NCI-H446 treated with DMSO at 0.1 percent for 48 hours (cell line): ENCODE measurements around the gene CHST11.
A peak's percentile ranks its signal among the peaks of the same experiment; 100 is the strongest.

ENCODE experiments used
- DNase-seq: peaks from one replicate; lab custom pipeline; 2025; lab: John Stamatoyannopoulos, UW

The CHST11 gene

DNA sequence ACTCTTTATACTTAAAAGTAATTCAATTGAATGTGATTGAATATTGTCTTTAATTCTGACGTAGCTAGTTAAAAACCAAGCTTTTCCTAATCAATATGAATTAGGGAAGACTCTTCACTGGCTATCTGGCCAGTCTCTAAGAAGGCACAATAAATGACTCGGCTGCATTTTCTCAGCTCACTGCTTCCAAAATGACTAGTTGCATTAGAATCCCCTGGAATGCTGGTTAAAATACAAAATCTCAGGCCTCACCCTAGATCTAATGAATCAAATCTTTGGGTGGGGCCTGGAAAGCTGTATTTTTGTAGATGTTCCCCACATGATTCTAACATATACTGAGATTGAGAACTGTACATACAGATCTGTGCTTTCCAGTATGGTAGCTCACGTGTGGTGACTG is 242.1 kb downstream of the CHST11 start:
- no peak for DNase-seq

DNA sequence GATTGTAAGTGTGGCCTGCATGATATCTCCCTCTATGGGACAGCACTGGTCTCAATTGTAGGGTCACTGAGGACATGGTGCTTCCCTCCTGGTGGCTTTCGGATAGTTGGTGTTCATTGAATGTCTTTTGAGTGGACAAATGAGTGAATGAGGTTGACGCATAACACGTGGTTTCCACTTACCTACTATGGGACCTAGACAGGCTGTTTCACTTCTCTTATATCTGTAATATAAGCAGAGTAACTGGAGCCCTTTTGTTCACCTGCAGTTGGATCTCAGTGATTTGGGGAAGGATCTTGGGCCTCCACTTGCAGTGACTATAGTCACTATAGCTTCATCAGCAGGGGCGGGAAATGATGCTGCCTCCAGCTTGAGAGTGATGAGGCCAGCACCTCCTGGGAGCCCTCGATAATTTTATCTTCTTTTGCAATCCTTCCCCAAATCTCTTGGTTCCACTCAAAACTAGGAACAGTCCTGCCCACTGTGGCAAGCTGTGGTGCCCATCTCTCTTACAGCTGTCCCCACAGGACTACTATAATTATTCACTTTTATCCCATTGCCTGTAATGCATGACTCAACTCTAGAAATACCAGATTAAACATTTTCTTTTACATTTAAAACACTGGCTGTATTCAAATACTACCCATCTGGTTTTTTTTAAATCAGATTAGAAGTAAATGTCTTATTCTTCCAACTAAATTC is 242.9 kb downstream of the CHST11 start:
- no peak for DNase-seq

DNA sequence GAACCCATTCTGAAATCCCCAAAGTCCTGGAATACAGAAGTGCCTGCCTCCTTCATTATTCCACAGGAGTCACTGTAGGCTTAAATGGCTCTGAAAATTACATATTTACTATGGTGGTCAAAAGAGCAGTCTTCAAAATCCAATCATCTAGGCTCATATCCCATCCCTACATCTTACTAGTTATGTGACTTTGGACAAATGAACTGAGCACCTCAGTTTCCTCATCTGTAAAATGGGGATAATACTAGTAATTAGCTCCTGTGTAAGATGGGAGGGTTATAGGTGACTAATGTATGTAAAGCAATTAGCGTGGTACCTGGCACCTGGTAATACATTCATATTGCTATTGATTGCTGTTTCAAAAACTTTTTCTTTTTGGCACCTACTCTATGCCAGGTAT is 243.6 kb downstream of the CHST11 start:
- DNase-seq: no peak

DNA sequence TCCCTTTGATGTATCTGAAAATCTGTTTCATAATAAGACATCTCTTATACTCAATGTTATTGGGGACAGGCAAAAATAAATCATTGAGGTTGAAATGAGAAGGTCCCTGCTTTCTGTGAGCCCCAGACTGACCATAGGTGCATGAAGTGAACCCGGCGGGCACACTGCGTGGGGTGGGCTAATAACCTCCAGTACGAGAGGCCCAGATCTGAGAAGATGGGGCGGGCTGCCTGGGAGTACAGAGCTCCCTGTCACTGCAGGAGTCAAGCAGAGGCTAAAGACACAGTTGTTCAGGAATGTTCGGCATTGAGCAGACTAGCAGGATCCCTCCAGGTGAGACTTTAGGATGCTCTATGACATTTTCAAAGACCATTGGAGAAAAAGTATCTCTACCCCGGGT is 244.6 kb downstream of the CHST11 start:
- no peak for DNase-seq

DNA sequence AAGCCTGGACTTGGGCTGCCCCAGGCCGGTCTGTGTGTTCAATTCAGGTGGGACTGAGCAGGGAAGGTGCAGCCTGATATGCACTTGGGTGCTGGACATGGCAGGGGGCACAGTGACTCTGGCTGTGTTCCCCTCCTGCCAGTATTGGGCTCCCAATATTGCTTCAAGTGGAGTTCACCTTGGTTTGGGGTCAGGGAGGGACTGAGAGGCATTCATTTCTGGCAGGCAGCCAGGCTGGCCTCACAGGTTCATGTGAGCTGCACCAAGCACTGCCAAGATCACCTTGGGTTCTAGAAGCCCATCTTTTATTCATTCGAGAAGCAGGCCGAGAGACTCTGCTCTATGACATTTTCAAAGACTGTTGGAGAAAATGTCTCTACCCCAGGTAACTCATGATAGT is 245.0 kb downstream of the CHST11 start:
- no peak for DNase-seq

DNA sequence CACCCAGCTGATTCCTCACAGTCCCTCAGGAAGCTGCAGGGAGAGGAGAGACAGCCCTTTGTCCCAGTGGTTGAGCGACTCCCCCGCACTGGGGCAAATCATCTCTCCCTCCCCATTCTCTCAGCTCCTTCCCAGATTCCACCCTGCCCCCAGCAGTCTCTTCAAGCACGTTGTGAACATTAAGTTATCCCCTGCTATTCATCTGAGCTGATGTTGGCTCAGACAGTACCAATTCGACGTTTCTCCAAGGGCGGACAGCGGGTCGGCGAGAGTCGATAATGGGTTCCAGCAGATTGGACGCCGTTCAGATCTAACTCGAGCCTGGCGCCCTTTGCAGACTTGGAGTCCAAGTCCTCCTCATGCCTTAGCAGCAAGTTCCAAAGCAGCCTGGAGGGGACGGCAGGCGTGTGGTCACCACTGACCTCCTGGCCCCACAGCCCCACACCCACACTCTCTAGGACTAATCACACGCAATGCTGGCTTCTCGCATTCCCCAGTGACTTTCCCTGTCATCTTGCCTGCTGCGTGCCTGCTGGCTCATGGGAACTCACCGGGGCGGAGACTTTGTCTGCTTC is 245.9 kb downstream of the CHST11 start:
- no peak for DNase-seq

DNA sequence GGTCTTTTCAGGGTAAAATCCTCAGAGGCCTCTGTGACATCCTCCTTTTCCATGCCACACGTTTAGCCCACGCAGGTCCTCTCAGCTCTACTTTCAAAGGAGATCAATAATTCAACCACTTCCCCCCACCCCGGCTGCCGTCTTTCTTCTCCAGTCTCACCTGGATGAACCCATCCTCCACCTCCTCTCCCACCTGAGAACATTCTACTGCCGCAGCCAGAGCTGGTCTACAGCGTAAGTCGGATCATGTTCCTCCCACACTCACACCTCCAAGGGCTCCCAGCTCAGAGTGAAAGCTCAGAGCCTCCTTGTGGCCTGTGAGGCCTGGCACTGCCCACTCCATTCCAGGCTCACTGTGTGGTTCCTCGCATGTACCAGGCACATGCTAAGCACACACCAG is 246.6 kb downstream of the CHST11 start:
- no peak for DNase-seq

DNA sequence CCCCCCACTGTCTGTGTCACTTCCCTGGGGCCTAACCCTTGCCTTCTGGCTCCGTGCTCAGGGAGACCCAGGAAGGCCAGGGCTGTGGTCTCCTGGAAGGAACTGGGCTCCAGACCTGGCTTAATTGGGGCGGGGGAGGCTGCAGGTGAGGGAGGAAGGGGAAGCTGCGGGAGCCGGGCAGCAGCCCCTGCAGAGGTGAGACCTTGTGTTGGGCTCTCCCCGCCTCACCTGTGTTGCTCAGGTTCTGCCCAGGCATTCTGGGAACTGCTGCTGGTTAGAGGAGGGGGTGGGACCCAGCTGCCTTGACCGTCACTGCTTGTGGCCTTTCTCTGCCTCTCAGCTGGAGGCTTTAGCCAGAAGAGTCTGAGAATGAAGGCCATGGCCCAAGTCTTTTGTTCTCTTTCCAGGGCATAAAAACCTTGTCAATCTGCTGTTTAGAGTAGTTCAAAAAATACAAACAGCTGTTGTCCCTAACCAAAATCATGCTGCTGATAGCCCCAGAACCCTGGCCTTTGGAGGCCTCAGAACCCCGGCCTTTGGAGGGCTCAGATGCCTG is 247.6 kb downstream of the CHST11 start:
- DNase-seq: no peak

DNA sequence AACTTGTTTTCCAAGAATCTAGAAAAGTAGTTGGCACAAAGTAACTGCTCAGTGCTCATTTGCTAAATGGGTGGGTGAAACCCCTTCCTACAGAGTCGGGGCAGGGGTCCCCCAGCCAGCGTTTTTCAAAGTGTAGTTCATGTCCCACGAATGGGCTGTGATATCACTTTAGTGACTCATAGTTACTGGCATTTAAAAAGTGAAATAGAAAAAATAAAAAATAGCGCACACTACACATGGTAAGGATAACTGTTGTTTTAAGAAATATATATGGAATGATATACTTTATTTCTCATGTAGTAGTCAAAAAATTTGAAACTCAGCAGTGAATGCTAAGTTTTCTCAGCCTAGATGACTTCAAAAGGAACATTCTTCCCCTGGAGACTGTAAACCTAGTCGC is 250.4 kb downstream of the CHST11 start:
- no peak for DNase-seq

DNA sequence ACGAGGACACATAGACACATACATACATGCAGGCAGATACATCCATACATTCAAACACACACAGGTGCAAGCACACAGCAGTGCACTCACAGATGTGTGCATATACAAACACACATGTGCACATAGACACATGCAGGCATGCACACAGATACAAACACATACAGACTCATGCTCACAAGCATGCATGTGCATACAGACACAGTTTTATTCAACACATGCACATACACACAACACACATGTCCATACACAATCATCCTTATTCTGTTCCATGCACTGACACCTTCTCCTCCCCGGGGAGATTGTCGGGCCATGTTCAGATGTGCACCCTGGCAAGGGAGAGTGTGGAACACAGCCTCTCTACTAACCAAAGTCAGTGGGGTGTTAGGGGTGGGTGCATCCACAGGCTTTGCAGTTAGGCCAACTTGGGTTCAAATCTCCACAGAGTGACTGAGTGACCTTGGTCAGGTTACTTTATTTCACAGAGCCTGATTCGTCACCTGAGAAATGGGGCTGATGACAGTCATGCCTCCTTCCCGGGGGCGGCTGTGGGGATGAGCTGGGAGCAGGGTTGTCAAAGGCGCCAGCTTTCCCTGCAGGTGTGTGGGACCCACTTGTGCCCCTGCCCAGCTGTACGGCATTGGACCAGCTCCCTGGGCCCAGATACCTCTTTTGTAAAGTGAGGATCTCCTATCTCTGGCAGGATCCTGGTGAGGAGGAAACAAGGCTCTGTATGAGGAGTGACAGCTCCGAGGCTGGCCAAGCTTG is 251.2 kb downstream of the CHST11 start:
- no peak for DNase-seq

DNA sequence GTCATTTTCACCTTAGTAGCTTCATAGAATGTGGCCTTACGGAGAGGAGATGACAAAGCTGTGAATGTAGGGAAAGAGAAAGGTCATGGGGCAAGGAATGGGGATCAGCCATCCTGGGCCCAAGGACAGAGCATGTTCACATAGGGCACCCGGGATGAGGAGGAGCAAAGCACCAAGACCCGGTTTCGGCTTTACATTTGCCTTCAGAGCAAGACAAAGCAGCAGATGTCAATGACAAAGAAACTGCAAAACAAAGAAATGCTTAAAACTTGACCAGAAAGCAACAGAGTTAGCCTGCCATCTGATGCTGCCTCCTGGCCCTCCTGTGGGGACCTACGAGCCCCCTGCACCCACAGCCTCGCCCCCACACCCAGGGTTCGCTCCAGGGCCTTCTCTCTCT is 252.1 kb downstream of the CHST11 start:
- no peak for DNase-seq

DNA sequence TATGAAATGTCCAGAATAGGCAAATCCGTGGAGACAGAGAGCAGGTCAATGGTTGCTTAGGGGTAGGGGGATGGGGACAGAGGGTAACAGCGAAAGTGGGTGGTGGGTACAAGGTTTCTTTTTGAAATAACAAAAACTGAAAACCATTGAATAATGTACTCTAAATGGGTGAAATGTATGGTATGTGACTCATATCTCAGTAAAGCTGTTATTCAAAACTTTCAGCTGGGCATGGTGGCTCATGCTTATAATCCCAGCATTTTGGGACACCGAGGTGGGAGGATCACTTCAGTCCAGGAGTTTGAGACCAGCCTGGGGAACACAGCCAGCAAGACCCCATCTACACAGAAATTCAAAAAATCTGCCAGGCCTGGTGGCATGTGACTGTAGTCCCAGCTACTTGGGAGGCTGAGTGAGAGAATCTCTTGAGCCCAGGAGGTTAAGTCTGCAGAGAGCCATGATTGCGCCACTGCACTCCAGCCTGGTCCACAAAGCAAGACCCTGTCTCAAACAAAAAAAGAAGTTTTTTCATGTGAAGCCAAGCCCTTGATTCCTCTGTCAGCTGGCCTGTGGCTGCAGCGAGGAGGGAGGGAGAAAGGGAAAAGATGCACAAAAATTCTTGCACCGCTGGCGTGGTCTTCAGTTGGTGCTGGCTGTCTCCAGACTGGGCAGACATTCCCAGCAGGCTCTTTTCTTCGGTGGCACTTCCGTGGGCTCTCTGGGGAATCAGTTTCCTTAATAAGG is 253.1 kb downstream of the CHST11 start:
- DNase-seq: no peak

DNA sequence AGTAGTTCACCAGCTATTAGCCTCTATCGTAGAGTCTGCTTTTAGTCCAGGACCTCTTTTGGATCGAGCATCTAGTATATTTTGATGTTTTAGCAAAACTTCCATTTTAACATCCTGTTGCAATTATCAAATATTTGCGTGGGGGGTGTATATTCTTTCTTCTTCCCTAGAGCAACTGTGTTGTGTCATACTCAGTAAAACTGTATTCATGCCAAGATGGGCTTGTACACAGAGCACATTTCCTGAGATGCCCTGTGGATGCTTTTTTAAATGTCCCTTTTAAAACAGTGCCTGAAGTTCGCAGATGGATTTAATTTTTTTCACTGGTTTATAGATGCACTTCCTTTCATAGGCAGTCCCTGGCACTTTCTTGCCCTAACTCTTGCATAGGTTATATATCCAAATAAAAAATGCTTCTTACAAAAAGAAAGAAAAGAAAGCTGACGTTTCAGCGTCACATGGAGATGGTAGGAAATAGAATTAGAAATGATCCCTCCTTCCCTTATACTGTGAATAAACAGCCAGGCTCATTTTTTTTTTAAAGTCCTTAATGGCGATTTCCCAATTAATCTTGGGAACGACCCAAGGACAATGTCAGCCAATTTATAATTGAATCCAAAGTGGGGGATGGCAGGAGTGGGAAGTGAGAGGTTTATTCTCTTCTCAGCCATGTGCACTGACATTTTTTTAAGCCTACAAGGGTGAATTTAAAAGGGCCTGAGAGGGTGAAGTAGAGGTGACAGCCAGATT is 254.4 kb downstream of the CHST11 start:
- DNase-seq: peak; percentile 64

DNA sequence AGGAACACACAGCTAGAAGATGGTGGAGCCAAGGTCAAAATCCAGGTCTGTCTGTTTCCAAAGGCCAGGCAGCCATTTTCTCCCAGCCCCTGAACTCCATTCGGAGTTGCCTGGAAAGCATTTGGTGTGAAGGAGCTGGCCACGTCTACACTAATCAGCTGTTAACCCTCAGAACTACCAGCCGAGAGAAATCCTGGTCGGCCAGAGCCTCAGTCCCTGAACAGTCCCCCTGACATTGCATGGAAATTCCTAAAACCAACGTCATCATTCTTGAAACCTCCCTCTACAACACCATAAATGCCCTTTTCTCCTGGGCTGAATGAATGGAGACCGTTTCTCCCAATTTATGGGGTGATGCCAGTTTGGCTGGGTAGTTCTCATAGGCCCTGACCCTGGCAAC is 255.7 kb downstream of the CHST11 start:
- DNase-seq: no peak

DNA sequence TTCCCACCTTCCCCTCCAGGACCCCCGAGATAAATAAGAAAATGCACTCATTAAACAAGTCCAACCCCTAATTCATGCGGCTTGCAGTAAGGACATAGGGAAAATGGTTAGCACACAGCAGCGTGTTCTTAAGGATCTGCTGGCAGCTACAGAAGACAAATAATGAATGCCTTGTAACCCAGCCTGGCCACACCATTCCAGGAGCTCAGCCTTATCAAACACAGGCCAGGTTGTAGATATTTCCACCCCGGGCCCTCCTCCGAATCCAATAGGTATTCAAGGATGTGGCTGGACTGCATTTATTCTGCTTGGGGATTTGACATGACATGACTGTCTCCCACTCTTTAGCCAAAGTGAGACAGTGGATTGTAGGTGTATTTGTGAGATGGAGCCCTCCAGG is 256.2 kb downstream of the CHST11 start:
- DNase-seq: no peak

DNA sequence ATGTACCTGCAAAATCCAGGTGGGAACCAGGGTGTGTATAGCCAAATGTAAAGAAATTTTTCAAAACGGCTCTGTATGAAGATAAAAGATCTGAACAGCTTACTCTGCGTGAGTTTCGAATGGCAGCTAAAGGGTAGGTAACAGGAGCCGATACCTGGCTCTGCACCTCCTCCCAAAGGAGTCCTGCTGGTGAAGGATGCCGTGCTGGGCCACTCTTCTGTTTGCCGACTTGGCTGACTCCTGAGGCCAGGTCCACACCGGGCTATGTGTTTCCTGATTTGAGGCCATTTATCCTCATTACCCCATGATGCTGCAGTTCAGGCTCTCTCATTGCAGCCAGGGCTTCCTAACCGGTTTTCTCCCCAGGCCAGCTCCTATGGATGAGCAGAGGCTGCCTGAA is 256.7 kb downstream of the CHST11 start:
- DNase-seq: no peak

DNA sequence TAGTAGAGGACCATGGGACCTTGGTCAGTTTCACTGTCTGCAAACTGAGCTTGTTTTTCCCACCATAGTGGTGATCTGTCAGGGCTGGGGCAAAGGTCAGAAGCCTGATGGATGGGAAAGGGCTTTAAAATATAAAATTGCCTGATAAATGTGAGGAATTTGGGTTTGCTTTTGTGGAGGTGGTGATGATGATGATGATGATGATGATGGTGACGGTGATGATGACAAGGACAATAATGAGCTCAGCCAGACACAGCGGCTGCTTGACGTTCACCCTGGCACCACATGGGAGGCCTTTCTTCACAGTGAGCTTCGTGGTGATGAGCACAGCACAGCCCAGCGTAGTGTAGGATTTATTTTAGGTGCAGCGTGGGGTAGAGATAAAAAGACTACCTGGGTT is 257.6 kb downstream of the CHST11 start:
- no peak for DNase-seq

DNA sequence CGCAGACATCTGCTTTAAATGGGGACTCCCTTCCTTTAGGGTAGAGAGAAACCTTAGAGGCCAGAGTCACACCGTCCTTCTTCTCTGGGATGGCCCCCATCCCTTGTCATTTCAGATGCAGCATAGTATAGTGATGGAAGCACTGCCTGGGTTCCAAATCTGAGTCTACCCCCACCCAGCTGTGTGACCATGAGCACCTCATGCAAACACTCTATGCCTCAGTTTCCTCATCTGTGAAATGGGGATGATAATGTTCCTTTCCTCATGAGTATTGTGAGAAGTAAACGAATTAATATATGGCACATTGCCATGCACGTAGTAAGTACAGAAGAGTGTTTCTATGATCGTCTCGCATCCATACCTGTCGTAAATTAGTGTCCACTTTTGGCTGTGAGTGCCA is 259.4 kb downstream of the CHST11 start:
- DNase-seq: no peak

DNA sequence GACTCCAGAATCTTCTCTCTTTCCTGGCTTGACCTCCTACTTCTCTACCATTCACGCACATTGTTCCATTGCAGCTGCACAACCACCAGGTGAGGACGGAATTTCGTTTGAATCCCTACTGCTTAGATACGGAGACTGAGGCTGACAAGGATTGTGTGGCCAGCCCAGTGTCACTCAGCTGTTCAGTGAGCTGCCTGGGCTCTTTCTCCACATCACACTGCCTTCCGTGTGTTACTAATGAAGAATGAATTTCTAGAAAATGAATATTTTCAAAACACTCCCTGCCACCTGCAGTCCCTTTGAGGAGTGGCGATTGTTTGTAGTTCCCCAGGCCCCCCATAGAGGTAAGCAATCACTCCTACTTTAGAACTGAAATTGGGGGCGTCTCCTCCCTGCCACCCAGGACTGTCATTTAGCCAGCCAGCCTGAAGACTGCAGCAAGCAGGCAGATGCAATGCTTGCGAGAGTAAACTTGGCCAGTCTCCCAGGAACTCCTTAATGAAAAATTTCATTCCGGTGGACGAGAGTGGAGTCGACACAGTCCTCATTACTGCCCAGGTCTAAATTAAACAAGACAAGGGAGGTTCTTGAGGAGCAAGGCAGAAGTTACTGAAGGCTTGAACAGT is 261.7 kb downstream of the CHST11 start:
- peak; percentile 58 for DNase-seq

DNA sequence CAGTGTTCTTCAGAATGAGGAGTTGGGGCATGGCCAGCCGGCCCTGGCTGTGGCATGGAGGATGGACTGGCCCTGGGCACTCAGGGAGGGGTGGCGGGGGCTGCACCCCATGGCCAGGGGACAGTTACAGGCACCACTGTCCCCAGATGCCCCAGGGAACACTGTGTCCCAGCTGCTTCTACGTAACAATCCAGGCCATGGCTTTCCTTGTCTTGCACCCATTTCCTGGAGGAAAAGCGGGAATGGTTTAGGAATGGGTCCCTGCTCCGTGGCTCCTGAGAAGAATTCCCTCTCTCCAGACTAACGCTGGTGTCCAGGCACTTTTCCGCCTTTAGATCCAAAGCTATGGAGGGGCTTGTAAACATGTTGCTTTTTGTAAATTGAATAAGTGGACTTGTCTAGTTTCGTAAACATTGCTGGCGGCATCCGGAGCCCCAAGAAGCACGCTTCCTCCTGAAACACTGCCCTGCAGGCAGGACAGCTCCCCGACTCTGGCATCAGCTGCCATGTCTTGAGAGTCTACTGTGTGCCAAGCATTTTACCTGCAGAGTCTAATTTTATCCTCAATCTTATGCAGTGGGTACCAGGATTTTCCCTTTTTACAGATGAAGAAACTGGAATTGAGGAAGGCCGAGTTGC is 263.1 kb downstream of the CHST11 start:
- no peak for DNase-seq
